GM21515 (cell line): ENCODE data around the gene PRR5L.
A peak's percentile ranks its signal among the peaks of the same experiment; 100 is the strongest.

Experiments
- ATAC-seq: cut with Tn5 transposase; IDR thresholded peaks from one replicate; pipeline ENCODE4 v1.9.1; 2021; ENCODE audit not compliant: unreplicated experiment

Gene PRR5L

GRCh38 chr11:36356201-36356600 is 60.1 kb downstream of the PRR5L start:
- ATAC-seq = peak; percentile 56

GRCh38 chr11:36357831-36358230 is 61.7 kb downstream of the PRR5L start:
- ATAC-seq = no peak

- no peak for ATAC-seq
These were observed 62.3 kb downstream of the PRR5L start for GRCh38 chr11:36358436-36358835.

- ATAC-seq = no peak
These were observed 64.2 kb downstream of the PRR5L start for GRCh38 chr11:36360318-36360717.

- ATAC-seq = no peak
These were observed 64.8 kb downstream of the PRR5L start for GRCh38 chr11:36360826-36361415.

GRCh38 chr11:36361472-36361871 is 65.4 kb downstream of the PRR5L start:
- no peak for ATAC-seq

- no peak for ATAC-seq
These were observed 65.9 kb downstream of the PRR5L start for GRCh38 chr11:36361901-36362391.

- ATAC-seq = no peak
These were observed 66.8 kb downstream of the PRR5L start for GRCh38 chr11:36362902-36363301.

- ATAC-seq = no peak
These were observed 67.5 kb downstream of the PRR5L start for GRCh38 chr11:36363361-36364268.

GRCh38 chr11:36364551-36365325 is 68.7 kb downstream of the PRR5L start:
- no peak for ATAC-seq

GRCh38 chr11:36365907-36366306 is 69.8 kb downstream of the PRR5L start:
- ATAC-seq = no peak

- no peak for ATAC-seq
These were observed 72.0 kb downstream of the PRR5L start for GRCh38 chr11:36367806-36368680.

- no peak for ATAC-seq
These were observed 75.1 kb downstream of the PRR5L start for GRCh38 chr11:36371181-36371580.

GRCh38 chr11:36371590-36371989 is 75.5 kb downstream of the PRR5L start:
- no peak for ATAC-seq

GRCh38 chr11:36372101-36372771 is 76.1 kb downstream of the PRR5L start:
- no peak for ATAC-seq

- ATAC-seq = no peak
These were observed 77.2 kb downstream of the PRR5L start for GRCh38 chr11:36373016-36374010.

- no peak for ATAC-seq
These were observed 78.6 kb downstream of the PRR5L start for GRCh38 chr11:36374726-36375125.

GRCh38 chr11:36375353-36376008 is 79.4 kb downstream of the PRR5L start:
- ATAC-seq = no peak
